Activated naive CD4-positive, alpha-beta T cell treated with anti-CD3 and anti-CD28 coated beads for 36 hours (primary cell): Measurements from ENCODE around the gene FOXN4. TPM values are rescaled to one million over a fixed set of nuclear protein-coding genes. Genes with fewer than 3 reads are reported as not detected.

Source experiments
- CTCF ChIA-PET: fragments of 350-600 bp; sonication (Branson Sonifier 250); formaldehyde crosslinking; loops from one replicate; lab custom pipeline; 2021; ENCODE audit warnings: antibody characterized with exemption; lab: Charles Lee
- DNase-seq: peaks from one replicate; pipeline ENCODE4 v3.0.0-alpha.2; 2020
- H3K27ac Mint-ChIP-seq: one replicate; pipeline ENCODE4 v1.8.0; 2021; ENCODE audit warnings: mild to moderate bottlenecking, mixed read lengths
- H3K27me3 Mint-ChIP-seq: one replicate; pipeline ENCODE4 v1.8.0; 2021; ENCODE audit warnings: low read depth, mixed read lengths
- H3K36me3 Mint-ChIP-seq: one replicate; pipeline ENCODE4 v1.8.0; 2021; ENCODE audit warnings: low read depth, mixed read lengths
- H3K4me1 Mint-ChIP-seq: one replicate; pipeline ENCODE4 v1.8.0; 2021; ENCODE audit warnings: low read depth, mixed read lengths
- H3K4me3 Mint-ChIP-seq: one replicate; pipeline ENCODE4 v1.8.0; 2021; ENCODE audit warnings: mild to moderate bottlenecking, moderate library complexity, mixed read lengths
- H3K9me3 Mint-ChIP-seq: one replicate; pipeline ENCODE4 v1.8.0; 2021; ENCODE audit warnings: mixed read lengths
- intact Hi-C: fragments of 100-400 bp; cut with micrococcal nuclease; formaldehyde crosslinking; loops from one replicate; pipeline ENCODE4 v1.15.1; 2023
- total RNA-seq, 2 experiments: library from RNA; stranded (reverse); gene quantifications; one replicate each; pipeline ENCODE4 v1.2.3, GENCODE V29; 2021

FOXN4 gene
- total RNA-seq, result not detected

- Mint-ChIP-seq H3K9me3 (no peaks in the 10 kb centered on the region), H3K27me3 (peaks cover 45% of the 10 kb centered on the region), H3K27ac (no peak within 1 kb of the TSS), H3K36me3 (no peaks in the 10 kb centered on the region), H3K4me3 (peak within 1 kb of the TSS; percentile 75), H3K4me1 (peaks cover 11% of the 10 kb centered on the region)
- CTCF ChIA-PET, result no interaction called here
- intact Hi-C loops, result no loop called here
- no peak for DNase-seq
These were observed at the start of gene FOXN4 for GRCh38 chr12:109308534-109309380. TSS of gene FOXN4 (minus strand) at chr12:109309284. CDS start at chr12:109308321, 963 bp downstream.

- peak; percentile 11 for DNase-seq
- H3K27ac Mint-ChIP-seq, result no peak overlapping the region
- no peaks in the 10 kb centered on the region for H3K36me3 Mint-ChIP-seq
- no peak overlapping the region for H3K4me3 Mint-ChIP-seq
- peaks cover 2% of the 10 kb centered on the region for H3K27me3 Mint-ChIP-seq
- CTCF ChIA-PET, result no interaction called here
- intact Hi-C loops, result no loop called here
- H3K9me3 Mint-ChIP-seq, result no peaks in the 10 kb centered on the region
- peaks cover 4% of the 10 kb centered on the region for H3K4me1 Mint-ChIP-seq
These were observed 49.2 kb upstream of the FOXN4 start for GRCh38 chr12:109358154-109358869.

- no peak overlapping the region for H3K27ac Mint-ChIP-seq
- intact Hi-C loops, result no loop called here
- H3K27me3 Mint-ChIP-seq, result peaks cover 2% of the 10 kb centered on the region
- no peaks in the 10 kb centered on the region for H3K36me3 Mint-ChIP-seq
- peaks cover 4% of the 10 kb centered on the region for H3K4me1 Mint-ChIP-seq
- no peak overlapping the region for H3K4me3 Mint-ChIP-seq
- DNase-seq, result no peak
- CTCF ChIA-PET, result no interaction called here
- H3K9me3 Mint-ChIP-seq, result no peaks in the 10 kb centered on the region
These were observed 47.9 kb upstream of the FOXN4 start for GRCh38 chr12:109357032-109357431.

- CTCF ChIA-PET, result no interaction called here
- H3K9me3 Mint-ChIP-seq, result no peaks in the 10 kb centered on the region
- H3K4me3 Mint-ChIP-seq, result no peak overlapping the region
- no peaks in the 10 kb centered on the region for H3K36me3 Mint-ChIP-seq
- H3K27me3 Mint-ChIP-seq, result peaks cover 2% of the 10 kb centered on the region
- peaks cover 4% of the 10 kb centered on the region for H3K4me1 Mint-ChIP-seq
- intact Hi-C loops, result no loop called here
- DNase-seq, result no peak
- H3K27ac Mint-ChIP-seq, result no peak overlapping the region
These were observed 47.5 kb upstream of the FOXN4 start for GRCh38 chr12:109356577-109356976.

GRCh38 chr12:109352184-109352583, 43.1 kb upstream of the FOXN4 start:
- H3K27ac Mint-ChIP-seq, result no peak overlapping the region
- no peaks in the 10 kb centered on the region for H3K36me3 Mint-ChIP-seq
- H3K27me3 Mint-ChIP-seq, result peaks cover 9% of the 10 kb centered on the region
- H3K4me3 Mint-ChIP-seq, result no peak overlapping the region
- CTCF ChIA-PET, result no interaction called here
- no peak for DNase-seq
- H3K9me3 Mint-ChIP-seq, result no peaks in the 10 kb centered on the region
- intact Hi-C loops, result no loop called here
- H3K4me1 Mint-ChIP-seq, result no peaks in the 10 kb centered on the region

GRCh38 chr12:109347589-109347988, 38.5 kb upstream of the FOXN4 start, which contains the start of gene MYO1H:
TSS of gene MYO1H (plus strand) at chr12:109347900. CDS start at chr12:109347961, 61 bp downstream.
- H3K36me3 Mint-ChIP-seq, result no peaks in the 10 kb centered on the region
- DNase-seq, result no peak
- intact Hi-C loops, result loop anchor here (2.0 kb wide), 1 partner anchor 45 kb away; no protein-coding TSS in a partner anchor
- H3K4me1 Mint-ChIP-seq, result no peaks in the 10 kb centered on the region
- H3K9me3 Mint-ChIP-seq, result no peaks in the 10 kb centered on the region
- peaks cover 9% of the 10 kb centered on the region for H3K27me3 Mint-ChIP-seq
- no peak within 1 kb of the TSS for H3K4me3 Mint-ChIP-seq
- CTCF ChIA-PET, result interaction anchor here (0.8 to 1.9 kb wide), 3 partner anchors 36 to 47 kb away, joined by 3 to 5 read pairs (median 3); no protein-coding TSS in a partner anchor
- no peak within 1 kb of the TSS for H3K27ac Mint-ChIP-seq

GRCh38 chr12:109346920-109347319, 37.8 kb upstream of the FOXN4 start:
- peak; percentile 26 for DNase-seq
- intact Hi-C loops, result loop anchor here (2.0 kb wide), 1 partner anchor 46 kb away; no protein-coding TSS in a partner anchor
- no peak overlapping the region for H3K4me3 Mint-ChIP-seq
- no peak overlapping the region for H3K27ac Mint-ChIP-seq
- H3K36me3 Mint-ChIP-seq, result no peaks in the 10 kb centered on the region
- peaks cover 9% of the 10 kb centered on the region for H3K27me3 Mint-ChIP-seq
- H3K4me1 Mint-ChIP-seq, result no peaks in the 10 kb centered on the region
- CTCF ChIA-PET, result interaction anchor here (0.8 to 1.9 kb wide), 2 partner anchors 35 to 38 kb away, joined by 3 to 5 read pairs; no protein-coding TSS in a partner anchor
- H3K9me3 Mint-ChIP-seq, result no peaks in the 10 kb centered on the region

GRCh38 chr12:109345428-109345827, 36.3 kb upstream of the FOXN4 start:
- intact Hi-C loops, result no loop called here

GRCh38 chr12:109343677-109344076, 34.6 kb upstream of the FOXN4 start:
- H3K4me1 Mint-ChIP-seq, result no peaks in the 10 kb centered on the region
- DNase-seq, result no peak
- peaks cover 7% of the 10 kb centered on the region for H3K27me3 Mint-ChIP-seq
- no peak overlapping the region for H3K27ac Mint-ChIP-seq
- H3K4me3 Mint-ChIP-seq, result no peak overlapping the region
- no peaks in the 10 kb centered on the region for H3K36me3 Mint-ChIP-seq
- CTCF ChIA-PET, result interaction anchor here (0.5 kb wide), 1 partner anchor 12 kb away, joined by 4 read pairs; no protein-coding TSS in a partner anchor
- H3K9me3 Mint-ChIP-seq, result no peaks in the 10 kb centered on the region
- intact Hi-C loops, result no loop called here

More at GRCh38 chr12:109345428-109345827, 36.3 kb upstream of the FOXN4 start:
- no peak for DNase-seq
- Mint-ChIP-seq H3K36me3 (no peaks in the 10 kb centered on the region), H3K27ac (no peak overlapping the region), H3K27me3 (peaks cover 9% of the 10 kb centered on the region), H3K9me3 (no peaks in the 10 kb centered on the region), H3K4me1 (no peaks in the 10 kb centered on the region), H3K4me3 (no peak overlapping the region)
- CTCF ChIA-PET, result interaction anchor here (0.7 kb wide), 1 partner anchor 571 kb away, joined by 3 read pairs; no protein-coding TSS in a partner anchor

GRCh38 chr12:109336593-109336992, 27.5 kb upstream of the FOXN4 start:
- H3K4me1 Mint-ChIP-seq, result no peaks in the 10 kb centered on the region
- DNase-seq, result no peak
- H3K27ac Mint-ChIP-seq, result no peak overlapping the region
- H3K4me3 Mint-ChIP-seq, result no peak overlapping the region
- CTCF ChIA-PET, result no interaction called here
- H3K9me3 Mint-ChIP-seq, result no peaks in the 10 kb centered on the region
- H3K27me3 Mint-ChIP-seq, result peaks cover 8% of the 10 kb centered on the region
- intact Hi-C loops, result no loop called here
- H3K36me3 Mint-ChIP-seq, result no peaks in the 10 kb centered on the region

GRCh38 chr12:109334887-109335286, 25.8 kb upstream of the FOXN4 start:
- H3K4me1 Mint-ChIP-seq, result no peaks in the 10 kb centered on the region
- H3K36me3 Mint-ChIP-seq, result no peaks in the 10 kb centered on the region
- H3K9me3 Mint-ChIP-seq, result no peaks in the 10 kb centered on the region
- peaks cover 12% of the 10 kb centered on the region for H3K27me3 Mint-ChIP-seq
- no peak overlapping the region for H3K4me3 Mint-ChIP-seq
- CTCF ChIA-PET, result no interaction called here
- H3K27ac Mint-ChIP-seq, result no peak overlapping the region
- DNase-seq, result no peak
- intact Hi-C loops, result no loop called here

- H3K27me3 Mint-ChIP-seq, result peaks cover 11% of the 10 kb centered on the region
- no peak overlapping the region for H3K27ac Mint-ChIP-seq
- DNase-seq, result no peak
- H3K4me1 Mint-ChIP-seq, result no peaks in the 10 kb centered on the region
- no peak overlapping the region for H3K4me3 Mint-ChIP-seq
- CTCF ChIA-PET, result interaction anchor here (0.7 to 0.9 kb wide), 4 partner anchors 12 to 63 kb away, joined by 3 to 4 read pairs (median 4); no protein-coding TSS in a partner anchor
- H3K9me3 Mint-ChIP-seq, result no peaks in the 10 kb centered on the region
- no peaks in the 10 kb centered on the region for H3K36me3 Mint-ChIP-seq
- intact Hi-C loops, result no loop called here
These were observed 22.3 kb upstream of the FOXN4 start for GRCh38 chr12:109331301-109331952.
